GM18520 (cell line): ENCODE measurements around the gene TSPAN13.
"Not testable (repeated sequence)": the region's sequence is repeated elsewhere in the genome, so short reads cannot be mapped to it uniquely, and the experiment has no call there.

Experiments
- ATAC-seq: cut with Tn5 transposase; IDR thresholded peaks from one replicate; pipeline ENCODE4 v1.9.1; 2021; ENCODE audit not compliant: unreplicated experiment

The TSPAN13 gene

DNA sequence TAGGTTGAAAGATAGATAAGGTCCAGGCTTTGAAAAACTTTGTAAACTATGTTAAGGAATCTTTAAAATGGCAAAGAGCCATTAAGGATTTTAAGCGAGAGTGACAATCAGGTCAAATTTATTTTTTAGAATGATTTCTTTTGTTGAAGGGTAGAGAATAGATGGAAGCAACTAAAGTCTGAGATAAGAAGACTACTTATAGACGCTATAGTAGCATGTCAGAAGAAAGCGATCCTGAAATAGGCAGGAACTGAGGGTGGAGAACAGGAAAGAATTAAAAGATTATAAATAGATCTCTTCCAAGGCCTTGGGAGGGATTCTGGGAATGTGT is 13.0 kb upstream of the TSPAN13 start:
- ATAC-seq: no peak

DNA sequence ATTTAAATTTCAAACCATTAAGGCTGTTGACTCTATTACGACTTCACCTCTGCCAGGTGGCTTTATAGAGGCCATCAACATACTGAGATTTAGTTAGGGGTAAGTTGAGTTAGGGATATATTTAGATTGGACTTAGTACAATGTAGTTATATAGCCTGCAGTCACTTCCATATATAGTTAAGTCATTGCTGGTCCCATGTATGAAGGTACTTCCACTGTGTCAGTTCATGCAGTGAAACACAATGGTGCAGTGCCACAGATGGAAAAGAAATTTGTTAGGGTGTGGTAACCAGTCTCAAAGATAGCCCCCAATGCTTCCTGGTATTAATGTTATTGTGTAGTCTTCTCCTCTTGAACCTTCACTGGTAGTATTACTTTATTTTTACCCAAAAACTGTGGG is 12.6 kb upstream of the TSPAN13 start:
- ATAC-seq: no peak

GRCh38 chr7:16741676-16742075 is 11.9 kb upstream of the TSPAN13 start:
- no peak for ATAC-seq

- no peak for ATAC-seq
Measured at GRCh38 chr7:16742547-16742946, 11.0 kb upstream of the TSPAN13 start.

- no peak for ATAC-seq
Measured at GRCh38 chr7:16743236-16743635, 10.3 kb upstream of the TSPAN13 start.

DNA sequence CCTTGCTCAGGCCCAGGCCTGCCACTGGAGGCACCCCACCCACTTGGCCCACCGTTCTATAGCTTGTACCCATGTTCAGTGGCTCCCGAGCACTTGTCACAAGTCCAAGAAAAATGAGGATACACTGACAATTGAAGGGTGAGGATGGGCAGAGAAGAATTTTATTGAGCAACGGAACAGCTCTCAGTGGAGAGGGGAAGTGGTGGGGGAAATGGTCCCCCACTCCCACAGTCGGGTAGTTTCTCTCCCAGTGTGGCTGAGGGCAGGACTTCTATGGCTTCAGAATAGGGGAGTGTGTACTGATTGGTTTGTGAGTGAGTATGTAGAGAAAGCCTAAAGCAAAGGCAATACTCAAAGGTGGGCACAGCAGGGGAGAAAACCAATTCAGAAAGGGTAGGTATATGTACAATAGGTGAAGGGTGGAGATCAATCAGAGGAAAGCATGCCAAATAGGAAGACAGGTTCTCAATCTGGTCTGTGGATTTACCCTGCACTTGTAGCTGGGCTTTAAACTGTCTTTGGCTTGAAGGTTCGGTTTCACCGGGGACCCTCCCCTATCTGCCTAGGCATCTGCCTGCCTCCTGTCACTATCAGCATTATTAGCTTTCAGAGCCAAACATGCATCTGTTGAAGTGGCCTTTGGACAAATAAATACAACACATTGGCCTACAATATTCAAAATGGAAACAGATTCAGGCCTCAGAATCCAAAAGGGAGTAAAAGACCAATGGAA is 8.9 kb upstream of the TSPAN13 start:
- no peak for ATAC-seq

- ATAC-seq: no peak
Measured at GRCh38 chr7:16745645-16746044, 7.9 kb upstream of the TSPAN13 start.

DNA sequence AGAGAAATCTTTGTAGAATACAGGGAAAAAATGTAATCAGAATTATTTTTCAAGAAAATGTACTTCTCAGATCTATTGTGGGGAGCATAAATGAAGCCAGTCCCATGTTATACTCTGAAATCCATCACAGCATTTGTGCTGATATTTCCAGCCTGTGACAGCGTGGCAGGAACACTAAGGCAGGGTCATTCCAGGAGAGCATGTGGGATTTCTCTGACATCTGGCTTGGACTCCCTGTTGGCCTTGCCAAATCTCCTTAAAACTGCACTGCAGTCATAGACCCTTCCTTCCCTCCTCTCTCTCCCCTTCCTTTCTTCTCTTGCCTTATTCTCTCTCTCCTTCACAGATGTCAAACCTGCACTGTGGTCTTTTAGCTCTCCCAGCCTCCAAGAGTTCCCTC is 6.5 kb upstream of the TSPAN13 start:
- ATAC-seq: no peak

DNA sequence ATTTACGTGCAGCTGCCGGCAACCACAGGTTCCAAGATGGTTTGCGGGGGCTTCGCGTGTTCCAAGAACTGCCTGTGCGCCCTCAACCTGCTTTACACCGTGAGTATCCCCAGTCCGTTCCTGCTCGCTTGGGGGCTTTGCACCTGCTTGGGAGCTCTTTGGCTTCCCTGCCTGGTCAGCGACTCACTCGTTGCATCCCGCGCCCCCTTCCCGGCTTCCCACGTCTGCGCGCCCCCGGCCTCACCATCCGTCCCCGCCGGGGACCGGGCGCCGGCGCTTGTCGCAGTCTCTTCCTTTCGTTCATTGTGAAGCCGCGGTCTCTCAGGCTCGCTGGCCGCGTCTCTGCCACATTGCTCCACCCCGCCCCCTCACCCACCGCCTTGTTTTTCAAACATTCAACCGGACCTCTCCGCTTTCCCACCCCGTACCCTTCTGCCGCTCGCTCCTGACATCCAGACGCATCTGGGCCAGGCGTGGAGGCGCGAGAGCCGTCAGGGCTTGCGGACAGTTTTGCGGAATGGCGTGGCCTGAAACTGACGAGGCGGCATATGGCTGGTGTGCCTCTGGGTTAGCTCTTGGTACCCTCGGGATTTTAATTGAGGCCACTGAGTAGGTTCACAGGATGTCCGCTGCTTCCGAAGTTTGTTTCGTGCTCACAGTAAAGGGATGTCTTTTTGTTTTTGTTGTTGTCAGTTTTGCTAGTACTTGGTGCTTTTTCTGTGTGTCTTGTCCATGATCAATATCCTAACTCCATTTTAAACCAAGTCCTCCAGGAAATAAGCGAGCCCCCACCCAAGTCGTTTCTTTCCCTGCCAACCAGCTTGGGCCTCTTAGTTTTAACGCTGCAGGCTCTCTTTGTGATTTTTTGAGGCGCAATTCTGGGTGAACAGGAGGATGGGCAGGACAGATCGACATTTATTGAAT is 639 bp downstream of the TSPAN13 start:
- ATAC-seq: no peak

DNA sequence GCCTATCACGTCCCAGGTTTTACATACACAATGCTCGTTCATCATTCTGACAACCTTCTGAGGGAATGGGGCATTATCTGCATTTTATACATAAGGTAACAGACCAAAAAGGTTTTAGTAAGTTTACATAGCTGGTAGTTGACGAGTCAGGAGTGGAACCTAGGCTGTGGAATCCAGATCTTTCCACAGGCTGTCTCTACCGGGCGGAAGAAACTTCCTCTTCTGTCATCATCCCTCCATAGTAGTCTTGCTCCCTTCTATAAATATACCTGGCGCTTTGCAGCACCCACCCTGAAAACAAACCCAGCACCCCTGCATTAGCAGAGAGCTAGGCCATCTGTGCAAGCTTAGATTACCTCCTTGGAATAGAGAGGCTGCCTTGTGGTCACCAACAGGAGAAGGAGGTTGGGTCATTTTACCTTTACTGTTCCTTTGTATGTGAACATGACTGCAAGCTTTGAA is 1.3 kb downstream of the TSPAN13 start:
- ATAC-seq: no peak

GRCh38 chr7:16755397-16755796 is 1.8 kb downstream of the TSPAN13 start:
- no peak for ATAC-seq

DNA sequence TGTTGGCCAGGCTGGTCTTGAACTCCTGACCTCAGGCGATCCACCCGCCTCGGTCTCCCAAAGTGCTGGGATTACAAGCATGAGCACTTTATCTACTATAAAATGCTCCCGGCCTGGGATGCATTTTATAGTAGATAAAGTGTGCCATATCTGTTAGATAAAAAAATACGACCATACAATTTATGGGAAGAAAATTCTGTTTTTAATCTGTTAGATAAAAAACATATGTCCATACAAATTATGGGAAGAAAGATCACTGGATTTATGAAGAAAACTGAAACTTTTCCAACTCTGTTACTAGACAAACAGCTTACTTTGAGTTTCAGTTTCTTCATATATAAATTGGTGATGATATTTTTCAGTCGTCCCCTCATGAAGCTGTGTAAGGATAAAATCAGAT is 4.5 kb downstream of the TSPAN13 start:
- no peak for ATAC-seq

GRCh38 chr7:16758631-16759611 is 5.4 kb downstream of the TSPAN13 start:
- no peak for ATAC-seq

DNA sequence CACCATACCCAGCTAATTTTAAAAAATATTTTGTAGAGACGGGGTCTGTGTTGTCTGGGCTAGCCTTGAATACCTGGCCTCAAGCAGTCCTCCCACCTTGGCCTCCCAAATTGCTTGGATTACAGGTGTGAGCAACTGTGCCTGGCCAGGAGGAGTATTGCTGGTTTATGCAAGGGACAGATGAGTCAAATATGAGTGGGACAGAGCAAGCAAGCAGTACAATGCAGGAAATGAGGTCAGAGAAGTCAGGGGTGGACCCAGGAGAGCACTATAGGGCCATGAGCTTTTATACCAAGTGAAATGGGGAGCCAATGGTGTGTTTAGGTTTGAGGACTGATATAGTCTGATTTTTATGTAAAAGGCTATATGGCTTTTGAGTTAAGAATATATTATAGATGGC is 6.3 kb downstream of the TSPAN13 start:
- ATAC-seq: no peak

- ATAC-seq: no peak
Measured at GRCh38 chr7:16762177-16762576, 8.6 kb downstream of the TSPAN13 start.

DNA sequence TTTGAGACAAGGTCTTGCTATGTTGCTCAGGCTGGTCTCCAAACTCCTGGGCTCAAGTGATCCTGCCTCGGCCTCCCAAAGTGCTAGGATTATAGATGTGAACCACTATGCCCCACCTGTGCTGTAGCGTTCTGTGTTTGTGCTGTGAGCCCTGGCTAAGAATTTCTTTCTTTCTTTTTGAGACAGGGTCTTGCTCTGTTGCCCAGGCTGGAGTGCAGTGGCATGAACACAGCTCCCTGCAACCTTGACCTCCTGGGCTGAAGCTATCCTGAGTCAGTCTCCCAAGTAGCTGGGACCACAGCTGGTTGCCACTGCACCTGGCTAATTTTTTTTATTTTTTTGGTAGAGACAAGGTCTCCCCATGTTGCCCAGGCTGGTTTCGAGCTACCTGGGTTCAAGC is 11.4 kb downstream of the TSPAN13 start:
- no peak for ATAC-seq

GRCh38 chr7:16765436-16765859 is 11.9 kb downstream of the TSPAN13 start:
- no peak for ATAC-seq

GRCh38 chr7:16769994-16770393 is 16.4 kb downstream of the TSPAN13 start:
- not testable (repeated sequence) for ATAC-seq

DNA sequence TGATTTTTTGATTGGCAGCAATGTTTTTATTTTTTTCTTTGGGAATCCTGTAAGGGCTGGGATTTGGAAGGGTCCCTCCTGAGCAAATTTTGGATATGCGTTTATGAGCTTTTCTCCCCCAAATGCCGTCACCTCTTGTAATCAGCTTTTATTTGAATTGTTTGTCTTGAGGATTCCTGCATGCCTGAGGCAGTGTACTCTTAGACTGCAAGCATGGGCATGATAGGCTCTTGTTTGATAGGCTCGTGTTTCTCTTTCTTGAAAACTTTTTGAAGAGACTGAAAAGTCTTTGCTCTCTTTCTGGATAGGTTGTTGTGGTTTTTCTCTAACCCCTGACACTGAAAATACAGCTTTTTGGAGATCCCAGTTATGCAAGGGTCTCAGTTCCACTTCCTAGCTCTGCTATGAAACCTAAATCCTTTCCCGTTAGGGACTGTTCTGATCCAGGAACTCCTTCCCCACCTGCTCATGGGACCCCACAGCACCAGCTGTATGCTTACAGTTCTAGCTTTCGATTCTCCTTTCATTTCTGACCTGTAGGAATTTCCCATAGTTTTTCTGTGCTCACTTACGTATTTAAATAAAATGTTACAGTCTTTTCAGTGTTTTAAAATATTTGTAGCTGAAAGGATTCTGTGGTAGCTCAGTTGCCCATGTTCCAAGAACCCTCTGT is 17.2 kb downstream of the TSPAN13 start:
- ATAC-seq: no peak

- ATAC-seq: no peak
Measured at GRCh38 chr7:16773326-16773725, 19.8 kb downstream of the TSPAN13 start.

GRCh38 chr7:16773884-16774283 is 20.3 kb downstream of the TSPAN13 start:
- ATAC-seq: no peak
